ENCODE data around the gene CCNE1.

CCNE1 gene

DNA sequence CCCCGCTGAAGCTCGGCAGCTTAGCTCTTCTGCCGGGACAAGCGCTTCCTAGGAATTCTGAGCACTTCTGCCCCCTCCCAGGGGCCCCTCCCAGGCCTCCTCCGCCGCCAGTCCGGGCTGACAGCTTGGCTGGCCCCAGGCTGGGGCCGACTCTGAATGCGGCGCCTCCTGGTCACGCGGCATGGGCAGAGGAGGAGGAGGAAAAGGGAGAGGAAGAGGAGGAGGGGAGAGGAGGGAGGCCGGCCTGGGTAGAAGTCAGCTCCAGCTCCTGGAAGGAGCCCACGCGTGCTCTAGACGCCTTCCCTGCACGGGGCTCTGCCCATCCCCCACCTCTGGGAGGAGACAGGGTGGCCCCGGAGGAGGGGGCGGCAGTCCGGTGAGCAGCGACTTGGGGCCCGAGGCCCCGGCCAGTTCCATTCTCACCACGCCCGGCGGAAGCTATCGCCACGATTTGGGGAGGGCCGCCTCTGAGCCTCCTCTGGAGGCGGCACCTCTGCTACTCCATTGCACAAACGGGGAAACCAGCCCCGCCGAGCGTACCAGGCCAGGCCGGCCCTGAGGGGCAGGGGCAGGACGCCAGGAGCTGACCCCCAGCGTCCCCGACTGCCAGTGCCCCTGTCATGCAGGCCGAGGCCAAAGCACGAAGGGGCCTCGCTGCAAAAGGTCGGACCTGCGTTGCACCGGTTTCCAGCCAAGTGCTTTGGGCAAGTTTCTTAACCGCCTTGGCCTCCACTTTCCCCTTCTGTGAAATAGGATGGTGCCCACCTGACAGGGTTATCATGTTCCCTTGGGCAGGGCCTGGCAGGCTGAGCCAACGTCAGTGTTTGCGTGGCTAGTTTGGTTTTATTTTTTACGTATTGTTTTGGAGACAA lies 31.6 kb downstream of the CCNE1 start:
- peak in 6 of 58 donors; percentile 1 to 16 (median 6) for DNase-seq

GRCh38 chr19:29844891-29845573 lies 33.2 kb downstream of the CCNE1 start:
- peak; percentile 24 to 91 (median 83) for DNase-seq

DNA sequence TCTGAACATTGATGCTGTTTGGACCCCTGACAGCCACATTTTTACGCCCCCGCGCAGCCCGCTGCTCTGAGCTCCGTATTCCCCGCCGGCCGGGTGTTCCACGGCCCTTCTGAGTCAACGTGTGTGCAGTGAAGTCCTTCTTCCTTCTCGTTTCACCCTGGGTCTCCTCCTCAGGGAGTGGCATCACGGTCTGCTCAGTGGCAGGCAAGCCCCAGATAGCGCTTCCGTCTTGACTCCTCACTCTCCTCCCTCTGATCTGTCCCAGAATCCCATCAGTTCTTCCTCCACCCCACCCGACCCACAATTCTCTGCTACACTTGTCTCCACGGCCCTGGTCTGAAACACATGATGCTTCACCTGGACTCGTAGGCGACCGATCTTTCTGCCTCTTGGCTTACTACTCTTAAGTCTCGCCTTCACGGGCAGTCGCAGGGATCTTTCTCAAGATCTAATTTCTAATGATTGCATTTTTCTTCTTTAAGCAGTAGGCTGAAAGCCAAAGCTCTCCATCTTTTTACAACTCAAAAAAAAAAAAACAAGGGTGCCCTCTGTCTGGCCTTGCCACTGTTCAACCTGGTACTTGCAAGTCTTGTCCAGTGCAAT lies 33.9 kb downstream of the CCNE1 start:
- peak in 23 of 58 donors; percentile 13 to 69 (median 41) for DNase-seq

DNA sequence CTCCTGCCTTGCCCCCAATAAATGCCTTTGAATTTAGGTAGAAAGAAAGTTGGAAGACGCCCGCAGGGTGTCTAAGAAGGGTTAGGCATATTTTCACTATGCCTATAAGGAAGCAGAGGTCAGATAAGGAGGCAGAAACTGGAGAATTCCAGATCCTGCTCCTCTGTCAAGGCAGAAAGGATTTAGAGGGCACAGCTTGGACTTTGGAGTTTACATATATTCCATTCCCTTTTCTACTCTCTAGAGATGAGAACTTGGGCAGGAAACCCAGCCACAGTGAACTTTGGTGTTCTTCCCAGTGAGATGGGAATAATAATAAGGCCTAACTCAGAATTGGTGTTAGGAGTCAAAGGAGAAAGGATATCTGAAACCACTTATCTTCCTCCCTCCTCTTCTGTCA lies 37.4 kb downstream of the CCNE1 start:
- DNase-seq = no peak

- DNase-seq = no peak
Measured at GRCh38 chr19:29850482-29850881, 38.7 kb downstream of the CCNE1 start.

GRCh38 chr19:29851769-29852521 lies 40.2 kb downstream of the CCNE1 start:
- no peak for DNase-seq

- DNase-seq = no peak
Measured at GRCh38 chr19:29854033-29854432, 42.2 kb downstream of the CCNE1 start.

DNA sequence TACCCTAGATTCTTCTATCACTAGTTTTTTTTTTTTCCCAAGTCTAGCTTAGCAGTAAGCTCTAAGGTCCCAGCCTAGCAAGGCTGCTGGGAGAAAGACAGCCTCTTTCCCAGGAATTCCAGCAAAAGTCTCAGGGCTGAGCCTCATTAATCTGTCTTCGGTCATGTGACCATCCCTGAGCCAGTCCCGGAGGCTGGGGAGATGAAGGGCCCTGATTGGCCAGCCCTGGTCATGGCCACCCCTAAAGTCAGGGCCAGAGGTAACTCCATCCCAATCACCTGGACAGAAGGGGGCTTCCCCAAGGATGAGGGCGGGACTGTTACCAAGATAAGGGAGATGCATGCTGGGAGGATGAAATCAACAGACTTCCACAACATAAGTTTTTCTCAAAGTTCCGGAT lies 43.3 kb downstream of the CCNE1 start:
- no peak for DNase-seq

- peak in 6 of 58 donors; percentile 7 to 51 (median 29) for DNase-seq
Measured at GRCh38 chr19:29855741-29856500, 44.1 kb downstream of the CCNE1 start.

GRCh38 chr19:29858000-29858596 lies 46.3 kb downstream of the CCNE1 start:
- DNase-seq = no peak

GRCh38 chr19:29858621-29859020 lies 46.8 kb downstream of the CCNE1 start:
- DNase-seq = no peak

GRCh38 chr19:29860492-29860891 lies 48.7 kb downstream of the CCNE1 start:
- DNase-seq = no peak

DNA sequence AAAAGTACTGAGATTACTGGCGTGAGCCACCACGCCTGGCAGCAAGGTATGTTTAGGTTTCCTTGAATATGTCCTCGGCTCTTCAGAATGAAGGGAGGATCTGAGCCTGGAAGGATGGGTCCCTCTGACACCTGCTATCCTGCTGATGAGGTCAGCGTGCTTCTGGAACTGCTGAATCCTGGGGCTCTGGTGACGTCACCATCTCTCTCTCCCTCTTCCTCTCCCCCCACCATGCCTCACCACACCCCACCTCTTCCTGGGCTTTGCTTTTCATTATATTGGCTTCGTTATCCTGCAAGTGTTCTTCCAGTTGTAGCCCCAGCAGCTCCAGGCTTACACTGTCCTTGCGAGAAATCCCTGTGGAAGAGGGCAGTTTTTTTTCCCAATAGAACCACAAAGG lies 49.8 kb downstream of the CCNE1 start:
- DNase-seq = no peak

GRCh38 chr19:29866011-29866410 lies 54.2 kb downstream of the CCNE1 start:
- DNase-seq = no peak

GRCh38 chr19:29867984-29868383 lies 56.2 kb downstream of the CCNE1 start:
- no peak for DNase-seq

GRCh38 chr19:29871143-29871542 lies 59.4 kb downstream of the CCNE1 start:
- DNase-seq = no peak

DNA sequence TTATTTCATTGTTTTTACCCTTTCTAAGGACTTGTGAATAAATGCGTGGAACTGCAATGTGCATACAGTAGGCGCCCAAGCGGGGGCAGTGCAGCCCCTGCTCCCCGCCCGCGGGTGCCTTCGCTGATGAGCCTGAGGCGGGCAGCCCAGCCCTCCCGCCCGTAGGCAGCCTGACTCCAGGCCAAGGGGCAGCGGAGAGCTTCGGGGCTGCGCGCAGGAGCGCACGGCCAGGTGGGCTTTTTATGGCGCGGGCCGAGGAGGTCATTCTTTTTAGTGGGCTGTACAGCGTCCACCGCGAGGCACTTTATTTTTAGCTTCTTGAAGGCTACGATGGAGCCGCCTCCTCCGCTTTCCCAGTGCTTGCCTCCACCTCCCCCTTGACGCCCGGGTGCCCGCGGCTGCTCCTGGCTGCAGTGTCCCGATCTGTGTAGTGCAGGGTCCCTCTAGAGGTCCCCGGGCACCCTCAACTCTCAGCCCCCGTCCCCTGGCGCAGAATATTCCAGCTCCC lies 60.5 kb downstream of the CCNE1 start:
- peak in 2 of 58 donors; percentile 13 for DNase-seq

- DNase-seq = peak in 35 of 58 donors; percentile 5 to 64 (median 26)
Measured at GRCh38 chr19:29873024-29873800, 61.4 kb downstream of the CCNE1 start.

Data from anterior cingulate cortex (tissue), 58 donors.